ENCODE measurements around the gene LMBR1L.
"Not testable (repeated sequence)": the region's sequence is repeated elsewhere in the genome, so short reads cannot be mapped to it uniquely, and the experiment has no call there.

LMBR1L gene

GRCh38 chr12:49086116-49086515, 24.5 kb downstream of the LMBR1L start:
- H3K27me3 Mint-ChIP-seq: peaks cover 51% of the 10 kb centered on the region
- H3K27ac Mint-ChIP-seq: no peak overlapping the region
- H3K9me3 Mint-ChIP-seq: no peaks in the 10 kb centered on the region
- peaks cover 28% of the 10 kb centered on the region for H3K4me1 Mint-ChIP-seq (ENCODE audit: low read depth)
- no peak overlapping the region for H3K4me3 Mint-ChIP-seq
- H3K36me3 Mint-ChIP-seq (ENCODE audit: low read depth): no peaks in the 10 kb centered on the region
- intact Hi-C loops (cut with micrococcal nuclease): no loop called here

GRCh38 chr12:49084438-49084837, 26.2 kb downstream of the LMBR1L start:
- intact Hi-C loops (cut with micrococcal nuclease): no loop called here
- Mint-ChIP-seq H3K27me3 (peaks cover 41% of the 10 kb centered on the region), H3K4me1 (ENCODE audit: low read depth) (peaks cover 11% of the 10 kb centered on the region), H3K9me3 (no peaks in the 10 kb centered on the region), H3K4me3 (no peak overlapping the region), H3K27ac (no peak overlapping the region), H3K36me3 (ENCODE audit: low read depth) (no peaks in the 10 kb centered on the region)

GRCh38 chr12:49079793-49080192, 30.9 kb downstream of the LMBR1L start:
- H3K27me3 Mint-ChIP-seq: peaks cover 18% of the 10 kb centered on the region
- no peak overlapping the region for H3K27ac Mint-ChIP-seq
- H3K4me3 Mint-ChIP-seq: no peak overlapping the region
- intact Hi-C loops (cut with micrococcal nuclease): no loop called here
- H3K36me3 Mint-ChIP-seq (ENCODE audit: low read depth): no peaks in the 10 kb centered on the region
- H3K4me1 Mint-ChIP-seq (ENCODE audit: low read depth): no peaks in the 10 kb centered on the region
- no peaks in the 10 kb centered on the region for H3K9me3 Mint-ChIP-seq

- intact Hi-C loops (cut with micrococcal nuclease): no loop called here
- H3K27me3 Mint-ChIP-seq: no peaks in the 10 kb centered on the region
- no peak overlapping the region for H3K4me3 Mint-ChIP-seq
- peak overlapping the region; percentile 3 for H3K27ac Mint-ChIP-seq
- peaks cover 16% of the 10 kb centered on the region for H3K4me1 Mint-ChIP-seq (ENCODE audit: low read depth)
- no peaks in the 10 kb centered on the region for H3K9me3 Mint-ChIP-seq
- peaks cover 7% of the 10 kb centered on the region for H3K36me3 Mint-ChIP-seq (ENCODE audit: low read depth)
These were observed 39.7 kb downstream of the LMBR1L start for GRCh38 chr12:49070971-49071370.

- peaks cover 7% of the 10 kb centered on the region for H3K36me3 Mint-ChIP-seq (ENCODE audit: low read depth)
- intact Hi-C loops (cut with micrococcal nuclease): loop anchor here (1.0 kb wide), 1 partner anchor 62 kb away; the partner anchor contains the start of gene TUBA1B
- H3K9me3 Mint-ChIP-seq: no peaks in the 10 kb centered on the region
- peaks cover 16% of the 10 kb centered on the region for H3K4me1 Mint-ChIP-seq (ENCODE audit: low read depth)
- peak within 1 kb of the TSS; percentile 85 for H3K4me3 Mint-ChIP-seq
- no peaks in the 10 kb centered on the region for H3K27me3 Mint-ChIP-seq
- peak within 1 kb of the TSS; percentile 87 for H3K27ac Mint-ChIP-seq
These were observed 40.9 kb downstream of the LMBR1L start, which contains the start of gene RHEBL1 for GRCh38 chr12:49069507-49070346. TSS of gene RHEBL1 (minus strand) at chr12:49069979. CDS start at chr12:49069785, 194 bp downstream.

GRCh38 chr12:49068879-49069506, 41.7 kb downstream of the LMBR1L start:
- Mint-ChIP-seq H3K4me1 (ENCODE audit: low read depth) (peaks cover 23% of the 10 kb centered on the region), H3K36me3 (ENCODE audit: low read depth) (peaks cover 7% of the 10 kb centered on the region), H3K9me3 (no peaks in the 10 kb centered on the region), H3K4me3 (peak overlapping the region; percentile 85), H3K27ac (peak overlapping the region; percentile 87), H3K27me3 (no peaks in the 10 kb centered on the region)
- intact Hi-C loops (cut with micrococcal nuclease): loop anchor here (1.0 kb wide), 1 partner anchor 62 kb away; the partner anchor contains the start of gene TUBA1B

- Mint-ChIP-seq H3K4me1 (ENCODE audit: low read depth) (peaks cover 33% of the 10 kb centered on the region), H3K9me3 (no peaks in the 10 kb centered on the region), H3K36me3 (ENCODE audit: low read depth) (peaks cover 7% of the 10 kb centered on the region), H3K27me3 (no peaks in the 10 kb centered on the region), H3K4me3 (no peak overlapping the region), H3K27ac (no peak overlapping the region)
- intact Hi-C loops (cut with micrococcal nuclease): no loop called here
These were observed 44.5 kb downstream of the LMBR1L start for GRCh38 chr12:49066120-49066519.

- no peaks in the 10 kb centered on the region for H3K9me3 Mint-ChIP-seq
- intact Hi-C loops (cut with micrococcal nuclease): loop anchor here (2.0 to 5.0 kb wide), 3 partner anchors 34 to 278 kb away; partner anchors contain the start of gene TUBA1A
These were observed 45.9 kb downstream of the LMBR1L start for GRCh38 chr12:49064767-49065152.

GRCh38 chr12:49061916-49062315, 48.7 kb downstream of the LMBR1L start:
- H3K9me3 Mint-ChIP-seq: not testable (repeated sequence)
- H3K4me1 Mint-ChIP-seq (ENCODE audit: low read depth): peaks cover 42% of the 10 kb centered on the region
- intact Hi-C loops (cut with micrococcal nuclease): loop anchor here (2.0 to 5.0 kb wide), 3 partner anchors 125 to 280 kb away; partner anchors contain the start of gene TUBA1A

More at GRCh38 chr12:49064767-49065152, 45.9 kb downstream of the LMBR1L start:
- peaks cover 13% of the 10 kb centered on the region for H3K36me3 Mint-ChIP-seq (ENCODE audit: low read depth)
- no peak overlapping the region for H3K4me3 Mint-ChIP-seq
- H3K4me1 Mint-ChIP-seq (ENCODE audit: low read depth): peaks cover 30% of the 10 kb centered on the region
- H3K27me3 Mint-ChIP-seq: no peaks in the 10 kb centered on the region
- H3K27ac Mint-ChIP-seq: no peak overlapping the region

GRCh38 chr12:49061157-49061650, 49.4 kb downstream of the LMBR1L start:
- Mint-ChIP-seq H3K9me3 (no peaks in the 10 kb centered on the region), H3K27ac (peak overlapping the region; percentile 98), H3K36me3 (ENCODE audit: low read depth) (peaks cover 30% of the 10 kb centered on the region), H3K27me3 (no peaks in the 10 kb centered on the region), H3K4me3 (peak overlapping the region; percentile 95), H3K4me1 (ENCODE audit: low read depth) (peaks cover 49% of the 10 kb centered on the region)
- intact Hi-C loops (cut with micrococcal nuclease): loop anchor here (2.0 to 5.0 kb wide), 3 partner anchors 126 to 281 kb away; partner anchors contain the start of gene TUBA1A

More at GRCh38 chr12:49061916-49062315, 48.7 kb downstream of the LMBR1L start:
- H3K36me3 Mint-ChIP-seq (ENCODE audit: low read depth): peaks cover 27% of the 10 kb centered on the region
- not testable (repeated sequence) for H3K27ac Mint-ChIP-seq, H3K27me3 Mint-ChIP-seq, H3K4me3 Mint-ChIP-seq

- H3K4me3 Mint-ChIP-seq: peak within 1 kb of the TSS; percentile 95
- H3K36me3 Mint-ChIP-seq (ENCODE audit: low read depth): peaks cover 37% of the 10 kb centered on the region
- H3K27me3 Mint-ChIP-seq: no peaks in the 10 kb centered on the region
- H3K27ac Mint-ChIP-seq: peak within 1 kb of the TSS; percentile 98
- H3K4me1 Mint-ChIP-seq (ENCODE audit: low read depth): peaks cover 56% of the 10 kb centered on the region
- H3K9me3 Mint-ChIP-seq: no peaks in the 10 kb centered on the region
- intact Hi-C loops (cut with micrococcal nuclease): loop anchor here (2.0 to 5.0 kb wide), 3 partner anchors 127 to 282 kb away; partner anchors contain the start of gene TUBA1A
These were observed 50.1 kb downstream of the LMBR1L start, which contains the start of gene KMT2D for GRCh38 chr12:49060237-49061156. TSS of gene KMT2D (minus strand) at chr12:49060794. CDS start at chr12:49055324, 5,470 bp downstream.

GRCh38 chr12:49059299-49060171, 51.1 kb downstream of the LMBR1L start:
- Mint-ChIP-seq H3K36me3 (ENCODE audit: low read depth) (peaks cover 47% of the 10 kb centered on the region), H3K27me3 (no peaks in the 10 kb centered on the region), H3K4me1 (ENCODE audit: low read depth) (peaks cover 64% of the 10 kb centered on the region), H3K27ac (peak overlapping the region; percentile 98), H3K9me3 (no peaks in the 10 kb centered on the region), H3K4me3 (peak overlapping the region; percentile 95)
- intact Hi-C loops (cut with micrococcal nuclease): loop anchor here (2.0 to 5.0 kb wide), 3 partner anchors 128 to 283 kb away; partner anchors contain the start of gene TUBA1A

Data from dendritic cell treated with granulocyte-macrophage colony-stimulating factor and Interleukin-4, amounts not matched to agents 40 ng/mL and 50 ng/mL, for 4 days (primary cell).